Upper lobe of right lung (tissue), 1 donor: ENCODE measurements around the gene RNF38. TPM values are rescaled to one million over a fixed set of nuclear protein-coding genes. Genes with fewer than 3 reads are reported as not detected.

ENCODE experiments used
- ATAC-seq: fragments of 200-7000 bp; cut with Tn5 transposase; one replicate; pipeline ENCODE4 v1.9.1; 2020; ENCODE audit warnings: mild to moderate bottlenecking, moderate library complexity
- DNase-seq: peaks from one replicate; pipeline ENCODE4 v3.0.0-alpha.2; 2020
- H3K27ac ChIP-seq: fragments of 200-600 bp; one replicate; pipeline ENCODE4 v1.8.0; 2022
- H3K27me3 ChIP-seq: fragments of 200-600 bp; one replicate; pipeline ENCODE4 v1.8.0; 2022; ENCODE audit warnings: mild to moderate bottlenecking
- H3K36me3 ChIP-seq: fragments of 200-600 bp; one replicate; pipeline ENCODE4 v1.8.0; 2022
- H3K4me1 ChIP-seq: fragments of 200-600 bp; one replicate; pipeline ENCODE4 v1.8.0; 2022
- H3K4me3 ChIP-seq: fragments of 200-600 bp; one replicate; pipeline ENCODE4 v1.8.0; 2022; ENCODE audit warnings: mild to moderate bottlenecking
- H3K9me3 ChIP-seq: fragments of 200-600 bp; one replicate; pipeline ENCODE4 v1.8.0; 2022
- CTCF ChIP-seq: fragments of 200-600 bp; IDR thresholded peaks from one replicate; pipeline ENCODE4 v1.8.0; 2022; ENCODE audit warnings: antibody characterized with exemption
- intact Hi-C: fragments of 100-400 bp; cut with DNase I; formaldehyde crosslinking; loops from one replicate; pipeline ENCODE4 v1.11.0; 2022
- total RNA-seq: library from RNA; stranded (reverse); fragmentation: NEBNext Ultra II Directional; extraction: Animal tissue kit (Norgen Biotek cat#: 25700); gene quantifications from one replicate; pipeline ENCODE4 v1.2.1, GENCODE V29; 2021
- donor health status: DM: no; HTN: yes; CAD: no; lungs with severe emphysema.

Gene RNF38
- total RNA-seq, 1 donor from 2014 or later, result 49.7 TPM

GRCh38 chr9:36337002-36337401, 63.1 kb downstream of the RNF38 start:
- Histone ChIP-seq H3K36me3 (peaks cover 52% of the 10 kb centered on the region), H3K9me3 (no peaks in the 10 kb centered on the region), H3K4me3 (no peak overlapping the region), H3K27me3 (no peaks in the 10 kb centered on the region), H3K4me1 (no peaks in the 10 kb centered on the region), H3K27ac (no peak overlapping the region)
- no peak for DNase-seq
- intact Hi-C loops, result no loop called here
- TF ChIP-seq CTCF, result no peak
- ATAC-seq, result no peak

GRCh38 chr9:36336131-36336907, 63.8 kb downstream of the RNF38 start:
- no peak for ATAC-seq
- Histone ChIP-seq H3K36me3 (peaks cover 46% of the 10 kb centered on the region), H3K4me3 (no peak overlapping the region), H3K4me1 (no peaks in the 10 kb centered on the region), H3K27me3 (no peaks in the 10 kb centered on the region), H3K9me3 (no peaks in the 10 kb centered on the region), H3K27ac (no peak overlapping the region)
- no peak for DNase-seq
- TF ChIP-seq CTCF, result no peak
- intact Hi-C loops, result no loop called here

- ATAC-seq, result no peak
- peaks cover 7% of the 10 kb centered on the region for H3K36me3 ChIP-seq
- H3K27ac ChIP-seq, result no peak overlapping the region
- no peaks in the 10 kb centered on the region for H3K9me3 ChIP-seq
- intact Hi-C loops, result no loop called here
- H3K4me3 ChIP-seq, result no peak overlapping the region
- no peaks in the 10 kb centered on the region for H3K27me3 ChIP-seq
- TF ChIP-seq CTCF, result no peak
- DNase-seq, result no peak
- H3K4me1 ChIP-seq, result peaks cover 11% of the 10 kb centered on the region
Measured at GRCh38 chr9:36332006-36332405, 68.1 kb downstream of the RNF38 start.

- H3K4me3 ChIP-seq, result no peak overlapping the region
- intact Hi-C loops, result no loop called here
- no peaks in the 10 kb centered on the region for H3K36me3 ChIP-seq
- no peak for DNase-seq
- H3K27ac ChIP-seq, result no peak overlapping the region
- H3K27me3 ChIP-seq, result no peaks in the 10 kb centered on the region
- ATAC-seq, result peak; percentile 78
- H3K9me3 ChIP-seq, result no peaks in the 10 kb centered on the region
- peak; percentile 88 for TF ChIP-seq CTCF
- peaks cover 11% of the 10 kb centered on the region for H3K4me1 ChIP-seq
Measured at GRCh38 chr9:36328798-36329411, 71.2 kb downstream of the RNF38 start.

GRCh38 chr9:36325081-36325828, 74.8 kb downstream of the RNF38 start:
- peaks cover 11% of the 10 kb centered on the region for H3K4me1 ChIP-seq
- intact Hi-C loops, result no loop called here

More at GRCh38 chr9:36325081-36325828, 74.8 kb downstream of the RNF38 start:
- TF ChIP-seq CTCF, result no peak
- no peak overlapping the region for H3K27ac ChIP-seq
- no peaks in the 10 kb centered on the region for H3K36me3 ChIP-seq
- H3K27me3 ChIP-seq, result no peaks in the 10 kb centered on the region
- ATAC-seq (peak; percentile 11), DNase-seq (no peak)
- no peak overlapping the region for H3K4me3 ChIP-seq
- H3K9me3 ChIP-seq, result no peaks in the 10 kb centered on the region
